ENCODE results near the gene TMEM109. TPM values are rescaled to one million over a fixed set of nuclear protein-coding genes. Genes with fewer than 3 reads are reported as not detected.

The TMEM109 gene
- total and polyA plus RNA-seq, 2 of the 8 experiments (the other 6 are each of a cell fraction or from before 2014, with no cell fraction given) = 27.3 to 30.3 TPM

DNA sequence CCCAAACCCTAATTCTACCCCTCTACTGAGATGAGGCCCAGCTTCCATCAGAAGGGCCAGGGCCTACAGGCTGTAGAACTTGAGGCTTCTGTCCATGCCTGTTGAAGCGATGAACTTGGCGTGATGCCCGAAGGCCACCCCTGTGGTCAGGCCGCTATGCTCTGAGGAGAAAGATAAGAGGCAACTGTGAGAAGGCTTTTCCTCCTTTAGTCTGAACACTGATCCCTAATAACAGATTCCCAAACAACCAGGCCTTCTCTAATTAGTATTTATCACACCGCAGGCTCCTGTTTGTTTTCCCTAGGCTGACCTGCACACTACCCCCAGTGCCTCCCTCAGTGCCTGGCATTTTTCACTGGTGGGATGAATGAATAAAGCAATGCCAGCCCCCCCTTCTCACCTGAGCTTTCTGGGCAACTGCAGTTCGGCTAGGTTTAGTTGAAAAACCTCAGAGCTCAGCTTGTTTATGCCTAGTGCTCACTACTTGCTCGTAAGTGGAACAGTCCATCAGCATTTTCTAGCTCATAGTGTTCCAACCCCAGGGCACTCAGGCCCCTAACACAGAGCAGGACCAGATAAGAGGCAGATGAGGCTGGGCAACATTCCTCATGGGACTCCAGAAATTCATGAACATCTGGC lies 22.7 kb upstream of the TMEM109 start:
- H4K20me1 ChIP-seq (replicated peaks in 1 of 2; ENCODE audit: control insufficient read depth in 1 of 2, insufficient read depth in 2 of 2, low read length in 2 of 2) = peaks cover 0 to 7% of the 10 kb centered on the region in 2 experiments
- no peaks in the 10 kb centered on the region for H3K79me2 ChIP-seq (ENCODE audit: control insufficient read depth in 1 of 2, insufficient read depth in 2 of 2, low read length in 2 of 2)
- no peaks in the 10 kb centered on the region; the same call in 1 of the 2 replicates for H3K79me1 ChIP-seq (ENCODE audit: low read depth, low read length)
- FAIRE-seq (no peak), DNase-seq (ENCODE audit: low read depth in 1 of 2, low spot score in 2 of 2) (no peak)
- no peak overlapping the region for H2BK120ac ChIP-seq (replicated peaks; ENCODE audit: low read depth, low read length)
- H2BK20ac ChIP-seq (ENCODE audit: low read length) = no peak overlapping the region
- H4K8ac ChIP-seq (ENCODE audit: extremely low read depth, insufficient read depth, low read length) = no peak overlapping the region
- no peaks in the 10 kb centered on the region for H3K23me2 ChIP-seq (ENCODE audit: low read depth, low read length)
- no peaks in the 10 kb centered on the region for H3K4me1 ChIP-seq (replicated peaks in 1 of 4; ENCODE audit: control insufficient read depth in 3 of 4, insufficient read depth in 4 of 4, low read length in 3 of 4)
- H2BK5ac ChIP-seq (ENCODE audit: low read depth, low read length) = no peak overlapping the region
- H2BK12ac ChIP-seq (ENCODE audit: low read depth, low read length) = no peak overlapping the region
- POLR2A ChIA-PET (ENCODE audit: partially characterized antibody) = interaction anchor here (0.7 to 3.9 kb wide), 8 partner anchors 11 to 114 kb away, joined by 3 to 17 read pairs (median 4); partner anchors contain the start of gene TMEM132A
- WGBS, 2 experiments (ENCODE audit: extremely low coverage in 1 of 2, insufficient coverage in 1 of 2, insufficient read length in 1 of 2, insufficient replicate concordance in 2 of 2, low coverage in 1 of 2, low lambda C conversion rate in 2 of 2, missing lambda C conversion rate in 1 of 2) = 94% methylated on average over 7 of the region's 7 CpGs; no CpG with 5 or more reads in 1 of the 2 experiments
- no peak overlapping the region for H3K4me3 ChIP-seq (ENCODE audit: extremely low read depth in 1 of 4, insufficient read depth in 2 of 4, low read depth in 3 of 4, low read length in 4 of 4)
- no peak overlapping the region for H4K91ac ChIP-seq (replicated peaks; ENCODE audit: insufficient read length, low read length)
- no peak overlapping the region for H2BK15ac ChIP-seq (ENCODE audit: low read length)
- no peak overlapping the region for H2AFZ ChIP-seq (ENCODE audit: low read length)
- H3K14ac ChIP-seq (ENCODE audit: insufficient read length) = no peak overlapping the region
- no peak overlapping the region for H3K9ac ChIP-seq (replicated peaks in 1 of 4; ENCODE audit: extremely low read depth in 1 of 4, low read depth in 3 of 4, low read length in 3 of 4)
- no peak overlapping the region for H3K18ac ChIP-seq (ENCODE audit: extremely low read depth, low read length)
- CTCF ChIA-PET (ENCODE audit: partially characterized antibody) = interaction anchor here (0.7 to 23.0 kb wide), 5 partner anchors 7 to 91 kb away, joined by 3 to 522 read pairs (median 9); no protein-coding TSS in a partner anchor
- no peak overlapping the region for H3K4me2 ChIP-seq (ENCODE audit: insufficient read depth in 1 of 2, low read depth in 2 of 2, low read length in 2 of 2)
- no peak overlapping the region for H3K23ac ChIP-seq (ENCODE audit: insufficient read length)
- no peaks in the 10 kb centered on the region for H3K9me3 ChIP-seq (ENCODE audit: insufficient read depth in 2 of 2, low read depth in 1 of 2, low read length in 1 of 2)
- H3K27me3 ChIP-seq (replicated peaks in 1 of 4; ENCODE audit: control insufficient read depth in 3 of 4, extremely low read depth in 1 of 4, insufficient read depth in 3 of 4, low read length in 3 of 4) = no peaks in the 10 kb centered on the region
- no peak overlapping the region for H3K4ac ChIP-seq (replicated peaks; ENCODE audit: insufficient read length, low read depth, low read length)
- no peak overlapping the region for H4K5ac ChIP-seq (ENCODE audit: insufficient read length, low read depth, low read length)
- no peak overlapping the region for H2AK5ac ChIP-seq (ENCODE audit: low read depth, low read length)
- no peak overlapping the region for H3K56ac ChIP-seq (replicated peaks; ENCODE audit: insufficient read length, low read depth, low read length)
- peaks cover 5 to 44% (median 28%) of the 10 kb centered on the region in 4 experiments for H3K36me3 ChIP-seq (ENCODE audit: control insufficient read depth in 2 of 4, insufficient read depth in 4 of 4, low read length in 3 of 4)
- H3K27ac ChIP-seq (ENCODE audit: low read depth, low read length) = no peak overlapping the region
- TF ChIP-seq SAP30 (IDR thresholded peaks at IDR 0.05; ENCODE audit: insufficient read depth, insufficient replicate concordance, low read length) = no peak
- TF ChIP-seq GABPA (IDR thresholded peaks at IDR 0.05; ENCODE audit: borderline replicate concordance, insufficient read depth, low read length) = no peak
- no peak for TF ChIP-seq EP300 (IDR thresholded peaks at IDR 0.05; ENCODE audit: borderline replicate concordance in 1 of 2, low read depth in 2 of 2, low read length in 2 of 2)
- no peak for TF ChIP-seq ZNF274 (IDR thresholded peaks at IDR 0.05; ENCODE audit: borderline replicate concordance, extremely low read depth, low read length)
- TF ChIP-seq TAF1 (IDR thresholded peaks at IDR 0.05; ENCODE audit: low read depth, low read length) = no peak
- no peak for TF ChIP-seq POLR2AphosphoS5 (IDR thresholded peaks at IDR 0.05; ENCODE audit: low read depth, low read length)
- no peak for TF ChIP-seq TAF7 (optimal IDR thresholded peaks at IDR 0.05; ENCODE audit: borderline replicate concordance, low read depth, low read length)
- TF ChIP-seq TEAD4 (IDR thresholded peaks at IDR 0.05; ENCODE audit: low read depth, low read length) = no peak
- TF ChIP-seq KDM1A (IDR thresholded peaks at IDR 0.05; ENCODE audit: borderline replicate concordance, low read length) = no peak
- TF ChIP-seq MAFK (IDR thresholded peaks at IDR 0.05; ENCODE audit: low read depth, low read length) = no peak
- TF ChIP-seq GTF2F1 (IDR thresholded peaks at IDR 0.05; ENCODE audit: borderline replicate concordance, low read depth, low read length) = no peak
